ENCODE measurements around the gene SLC46A1. TPM values are rescaled to one million over a fixed set of nuclear protein-coding genes. Genes with fewer than 3 reads are reported as not detected.

The SLC46A1 gene
- total RNA-seq, 4 donors from 2014 or later, result 10.8 to 15.6 (median 13.4) TPM

- Histone ChIP-seq H3K36me3 (peaks cover 0 to 8% of the 10 kb centered on the region in 2 donors), H3K9me3 (no peaks in the 10 kb centered on the region), H3K27ac (no peak overlapping the region), H3K27me3 (no peaks in the 10 kb centered on the region), H3K4me3 (replicated peaks in 1 of 3) (no peak overlapping the region), H3K4me1 (peaks cover 10 to 15% of the 10 kb centered on the region in 2 donors)
- 97 to 98% methylated on average over 4 to 5 of the region's 5 CpGs for WGBS, 2 donors
- DNase-seq, result no peak
- intact Hi-C loops (cut with DNase I), result no loop called here
- TF ChIP-seq POLR2A (IDR thresholded peaks at IDR 0.05) (no peak), CTCF (IDR thresholded peaks at IDR 0.05) (no peak)
These were observed 1.6 kb downstream of the SLC46A1 start for GRCh38 chr17:28404461-28404811.

- Histone ChIP-seq H3K9me3 (no peaks in the 10 kb centered on the region), H3K36me3 (peaks cover 0 to 8% of the 10 kb centered on the region in 2 donors), H3K4me3 (replicated peaks in 1 of 3) (no peak overlapping the region), H3K4me1 (peaks cover 10 to 15% of the 10 kb centered on the region in 2 donors), H3K27me3 (no peaks in the 10 kb centered on the region), H3K27ac (no peak overlapping the region)
- no peak for TF ChIP-seq POLR2A (IDR thresholded peaks at IDR 0.05)
- TF ChIP-seq CTCF (IDR thresholded peaks at IDR 0.05), result no peak
- no peak for DNase-seq
- intact Hi-C loops (cut with DNase I), result no loop called here
- 87 to 88% methylated on average over 2 of the region's 2 CpGs for WGBS, 2 donors
These were observed 2.0 kb downstream of the SLC46A1 start for GRCh38 chr17:28404007-28404406.

DNA sequence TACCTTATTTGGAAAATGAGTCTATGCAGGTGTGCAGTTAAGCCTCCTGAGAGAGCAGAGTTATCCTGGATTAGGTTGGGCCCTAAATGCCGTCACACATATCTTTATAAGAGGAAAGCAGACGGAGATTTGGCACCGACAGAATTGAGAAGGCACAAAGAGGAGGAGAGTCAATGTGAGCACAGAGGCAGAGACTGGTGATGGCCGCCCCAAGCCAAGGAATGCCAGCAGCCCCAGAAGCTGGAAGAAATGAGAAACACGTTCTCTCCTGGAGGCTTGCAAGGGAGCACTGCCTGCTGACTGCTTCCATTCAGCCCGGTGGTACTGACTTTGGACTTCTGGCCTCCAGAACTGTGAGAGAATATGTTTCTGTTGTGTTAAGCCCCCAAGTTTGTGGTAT is 3.2 kb downstream of the SLC46A1 start:
- H3K9me3 ChIP-seq, result no peaks in the 10 kb centered on the region
- peaks cover 0 to 8% of the 10 kb centered on the region in 2 donors for H3K36me3 ChIP-seq
- no peak for DNase-seq
- H3K27me3 ChIP-seq, result no peaks in the 10 kb centered on the region
- no peak overlapping the region for H3K27ac ChIP-seq
- intact Hi-C loops (cut with DNase I), result no loop called here
- WGBS, 2 donors, result 91 to 95% methylated on average over 6 of the region's 6 CpGs
- H3K4me3 ChIP-seq (replicated peaks in 1 of 3), result no peak overlapping the region
- H3K4me1 ChIP-seq, result peaks cover 18 to 21% of the 10 kb centered on the region in 2 donors
- TF ChIP-seq POLR2A (IDR thresholded peaks at IDR 0.05) (no peak), CTCF (IDR thresholded peaks at IDR 0.05) (no peak)

DNA sequence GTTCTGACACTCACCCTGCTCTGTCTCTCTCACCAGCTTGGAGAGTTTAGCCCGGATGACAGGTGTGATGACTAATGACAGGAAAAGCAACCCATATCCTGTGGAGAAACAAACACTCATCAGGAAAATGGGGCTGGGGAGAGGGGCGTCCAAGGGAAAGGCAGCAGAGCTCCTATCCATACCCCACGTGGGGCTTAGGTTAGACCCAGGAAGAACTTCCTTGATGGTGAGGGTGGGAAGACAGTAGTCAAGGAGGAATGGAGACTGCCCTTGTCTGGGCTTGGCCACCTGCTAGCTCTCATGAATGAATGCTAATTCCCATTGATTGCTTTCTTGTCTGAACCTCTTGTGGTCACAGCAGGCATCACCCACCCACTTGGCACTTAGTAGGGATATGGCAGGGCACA is 3.8 kb downstream of the SLC46A1 start:
- H3K4me1 ChIP-seq, result peaks cover 18 to 23% of the 10 kb centered on the region in 2 donors
- no peak for TF ChIP-seq CTCF (IDR thresholded peaks at IDR 0.05)
- TF ChIP-seq POLR2A (IDR thresholded peaks at IDR 0.05), result no peak
- H3K27ac ChIP-seq, result no peak overlapping the region
- H3K27me3 ChIP-seq, result no peaks in the 10 kb centered on the region
- H3K9me3 ChIP-seq, result no peaks in the 10 kb centered on the region
- H3K36me3 ChIP-seq, result peaks cover 0 to 8% of the 10 kb centered on the region in 2 donors
- H3K4me3 ChIP-seq (replicated peaks in 1 of 3), result no peak overlapping the region
- no peak for DNase-seq
- WGBS, 2 donors, result 52 to 53% methylated on average over 3 of the region's 3 CpGs
- intact Hi-C loops (cut with DNase I), result no loop called here

GRCh38 chr17:28399808-28400207 is 6.2 kb downstream of the SLC46A1 start:
- DNase-seq, result no peak
- TF ChIP-seq POLR2A (IDR thresholded peaks at IDR 0.05) (no peak), CTCF (IDR thresholded peaks at IDR 0.05) (no peak)
- Histone ChIP-seq H3K36me3 (peaks cover 0 to 8% of the 10 kb centered on the region in 2 donors), H3K4me3 (replicated peaks in 1 of 3) (no peak overlapping the region), H3K27ac (no peak overlapping the region), H3K27me3 (no peaks in the 10 kb centered on the region), H3K9me3 (no peaks in the 10 kb centered on the region), H3K4me1 (peaks cover 7 to 13% of the 10 kb centered on the region in 2 donors)
- 97% methylated on average over 4 of the region's 4 CpGs for WGBS, 2 donors
- intact Hi-C loops (cut with DNase I), result no loop called here
